Measurements from ENCODE around the gene BNC2.

- TF ChIP-seq POLR2A (IDR thresholded peaks at IDR 0.05) (no peak), CTCF (IDR thresholded peaks at IDR 0.05) (no peak)
These were observed 230.8 kb downstream of the BNC2 start for GRCh38 chr9:16639644-16640043.

All from Peyer's patch (tissue), 4 donors.